Panc1 (cell line): ENCODE data around the gene MINAR1.

Source experiments
- POLR2AphosphoS5 ChIP-seq: IDR thresholded peaks from 2 replicates; pipeline ENCODE4 v1.6.1; 2012; ENCODE audit warnings: mild to moderate bottlenecking, low read depth, low read length, moderate library complexity
- REST ChIP-seq, 2 experiments: IDR thresholded peaks; 2 replicates each; pipeline ENCODE4 v1.6.1; 2011 to 2012; ENCODE audit warnings: low read depth in 2 of 2, control low read depth in 1 of 2, low read length in 1 of 2, mild to moderate bottlenecking in 1 of 2, moderate library complexity in 1 of 2; ENCODE audit not compliant: insufficient read depth in 1 of 2
- SIN3A ChIP-seq: IDR thresholded peaks from 2 replicates; pipeline ENCODE4 v1.6.1; 2012; ENCODE audit warnings: low read depth, mild to moderate bottlenecking, low read length, moderate library complexity, borderline replicate concordance; ENCODE audit not compliant: insufficient read depth
- TCF7L2 ChIP-seq: IDR thresholded peaks from 2 replicates; pipeline ENCODE4 v1.6.1; 2011; ENCODE audit warnings: mild to moderate bottlenecking, low read depth, low read length, inconsistent platforms
- TF ChIP-seq, protein P1 (sequence below): fragments of 450-650 bp; IDR thresholded peaks from 2 replicates; pipeline ENCODE4 v1.5.1; 2017; ENCODE audit warnings: mild to moderate bottlenecking

DNA sequence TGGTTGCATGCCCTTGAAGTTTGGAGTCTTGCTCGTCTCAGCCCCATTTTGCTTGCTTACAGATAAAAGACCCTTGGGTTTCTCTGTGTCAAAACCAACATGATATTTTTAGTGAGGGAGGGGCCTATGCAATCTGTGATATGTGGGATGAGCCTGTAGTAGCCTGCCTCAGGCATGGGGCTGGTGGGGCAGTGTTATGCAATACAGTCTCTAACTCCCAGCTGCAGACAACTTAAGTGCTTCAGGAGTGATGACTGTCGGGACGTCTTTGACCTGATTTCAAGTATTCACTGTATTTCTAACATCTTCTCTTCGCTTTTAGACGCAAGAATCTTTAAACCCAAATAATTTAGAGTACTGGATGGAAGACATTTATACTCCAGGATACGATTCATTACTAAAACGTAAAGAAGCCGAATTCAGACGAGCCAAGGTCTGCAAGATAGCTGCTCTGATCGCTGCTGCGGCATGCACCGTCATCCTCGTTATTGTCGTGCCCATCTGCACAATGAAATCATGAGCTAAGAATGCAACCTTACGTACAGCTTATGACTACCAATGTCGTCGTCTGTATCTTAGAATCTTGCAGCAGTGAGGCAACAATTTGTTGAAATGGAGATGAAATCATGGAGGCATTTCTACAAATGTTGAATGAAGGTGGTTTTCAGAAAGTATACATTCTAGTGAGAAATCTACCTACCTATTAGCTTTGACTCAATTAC is 35.9 kb downstream of the MINAR1 start:
- TF ChIP-seq TCF7L2, result no peak
- no peak for TF ChIP-seq REST (IDR thresholded peaks at IDR 0.05; ENCODE audit: insufficient read depth in 1 of 2, low read depth in 2 of 2, low read length in 1 of 2)
- TF ChIP-seq, protein P1, sequence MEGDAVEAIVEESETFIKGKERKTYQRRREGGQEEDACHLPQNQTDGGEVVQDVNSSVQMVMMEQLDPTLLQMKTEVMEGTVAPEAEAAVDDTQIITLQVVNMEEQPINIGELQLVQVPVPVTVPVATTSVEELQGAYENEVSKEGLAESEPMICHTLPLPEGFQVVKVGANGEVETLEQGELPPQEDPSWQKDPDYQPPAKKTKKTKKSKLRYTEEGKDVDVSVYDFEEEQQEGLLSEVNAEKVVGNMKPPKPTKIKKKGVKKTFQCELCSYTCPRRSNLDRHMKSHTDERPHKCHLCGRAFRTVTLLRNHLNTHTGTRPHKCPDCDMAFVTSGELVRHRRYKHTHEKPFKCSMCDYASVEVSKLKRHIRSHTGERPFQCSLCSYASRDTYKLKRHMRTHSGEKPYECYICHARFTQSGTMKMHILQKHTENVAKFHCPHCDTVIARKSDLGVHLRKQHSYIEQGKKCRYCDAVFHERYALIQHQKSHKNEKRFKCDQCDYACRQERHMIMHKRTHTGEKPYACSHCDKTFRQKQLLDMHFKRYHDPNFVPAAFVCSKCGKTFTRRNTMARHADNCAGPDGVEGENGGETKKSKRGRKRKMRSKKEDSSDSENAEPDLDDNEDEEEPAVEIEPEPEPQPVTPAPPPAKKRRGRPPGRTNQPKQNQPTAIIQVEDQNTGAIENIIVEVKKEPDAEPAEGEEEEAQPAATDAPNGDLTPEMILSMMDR, result no peak
- no peak for TF ChIP-seq POLR2AphosphoS5
- no peak for TF ChIP-seq SIN3A
